Adrenal gland (tissue), 12 donors: ENCODE data around the gene TRABD2A. TPM values are rescaled to one million over a fixed set of nuclear protein-coding genes. Genes with fewer than 3 reads are reported as not detected.

Source experiments
- DNase-seq, 7 donors: peaks; one replicate each; pipeline ENCODE4 v3.0.0-alpha.2; 2019 to 2020
- H3K27ac ChIP-seq, 5 donors: fragments of 200-600 bp; sonication (generic) in 4 of 5; 1 replicate in 3 of 5; 2 replicates in 2 of 5; pipeline versions ENCODE4 v1.5.1 to v1.8.0; 2016 to 2020; ENCODE audit warnings: mild to moderate bottlenecking in 1 of 5
- H3K27me3 ChIP-seq: fragments of 200-600 bp; 2 replicates; pipeline ENCODE4 v1.8.0; 2021
- H3K36me3 ChIP-seq, 2 donors: fragments of 200-600 bp; replicated peaks in 1 of 2; 1 replicate in 1 of 2; 2 replicates in 1 of 2; pipeline versions ENCODE4 v1.5.1 to v1.8.0; 2018 to 2022
- H3K4me1 ChIP-seq, 2 donors: fragments of 200-600 bp; replicated peaks in 1 of 2; 1 replicate in 1 of 2; 2 replicates in 1 of 2; pipeline versions ENCODE4 v1.5.1 to v1.8.0; 2018 to 2021
- H3K4me3 ChIP-seq, 4 donors: fragments of 200-600 bp; sonication (generic) in 3 of 4; one replicate each; pipeline ENCODE4 v1.5.1; 2016 to 2018
- H3K9me3 ChIP-seq, 3 donors: fragments of 200-600 bp; sonication (generic) in 1 of 3; replicated peaks in 1 of 3; 1 replicate in 2 of 3; 2 replicates in 1 of 3; pipeline versions ENCODE4 v1.5.1 to v1.8.0; 2016 to 2021
- POLR2A ChIP-seq, 2 donors: fragments of 450-650 bp; IDR thresholded peaks; one replicate each; pipeline ENCODE4 v1.6.1; 2017; ENCODE audit warnings: antibody characterized with exemption in 2 of 2, mild to moderate bottlenecking in 2 of 2, moderate library complexity in 1 of 2
- WGBS, 4 donors: extraction: QIAGEN DNeasy Blood & Tissue Kit in 2 of 4; methylation state at CpG; one replicate each; pipeline versions ENCODE4 v1.1.5 to v1.1.7; 2013 to 2017; 5-methylcytosine and 5-hydroxymethylcytosine counted together
- intact Hi-C, 2 donors: fragments of 100-400 bp; cut with DNase I; formaldehyde crosslinking; loops; one replicate each; pipeline versions ENCODE4 v1.14.1 to v1.15.0; 2022 to 2023
- polyA plus RNA-seq, 3 donors: library from polyadenylated mRNA; stranded (reverse); fragments of 200-250 nt in 2 of 3; fragments of 350-450 nt in 1 of 3; fragmentation: Illumina TruSeq in 1 of 3; extraction: RNeasy Lipid Tissue Mini Kit (QIAGEN cat#74804) in 1 of 3; gene quantifications; one replicate each; pipeline ENCODE4 v1.2.3, GENCODE V29; 2013 to 2014
- total RNA-seq, 9 donors: library from RNA; depleted of rRNA in 4 of 9; stranded (reverse); fragments of >200 nt in 4 of 9; fragments of 120-200 nt in 1 of 9; fragmentation: NEBNext Ultra II Directional in 1 of 9; extraction: Animal tissue kit (Norgen Biotek cat#: 25700) in 1 of 9; gene quantifications; one replicate each; pipeline versions ENCODE4 v1.1.0 to v1.2.4, GENCODE V29; 2013 to 2023
- TF ChIP-seq, protein P1 (sequence below), 6 experiments: fragments of 450-650 bp in 4 of 6; fragments of 200-600 bp in 2 of 6; sonication (generic) in 1 of 6; IDR thresholded peaks; 1 replicate in 5 of 6; 2 replicates in 1 of 6; pipeline versions ENCODE4 v1.5.1 to v1.8.0; 2016 to 2021; ENCODE audit warnings: antibody characterized with exemption in 6 of 6, mild to moderate bottlenecking in 2 of 6, moderate library complexity in 1 of 6
- donor health status: healthy with polysubstance abuse.
- donor health status: Bipolar disorder and iron deficiency.
- donor health status: DM: yes; HTN: yes; CAD: no.
- donor health status: DM: no; HTN: no; CAD: no.
- donor health status: DM: no; HTN: no; CAD: no.
- donor health status: DM: yes; HTN: yes; CAD: no.

Gene TRABD2A
- total and polyA plus RNA-seq, 12 donors, result 0.28 to 2.4 (median 0.69) TPM; not detected in 1

DNA sequence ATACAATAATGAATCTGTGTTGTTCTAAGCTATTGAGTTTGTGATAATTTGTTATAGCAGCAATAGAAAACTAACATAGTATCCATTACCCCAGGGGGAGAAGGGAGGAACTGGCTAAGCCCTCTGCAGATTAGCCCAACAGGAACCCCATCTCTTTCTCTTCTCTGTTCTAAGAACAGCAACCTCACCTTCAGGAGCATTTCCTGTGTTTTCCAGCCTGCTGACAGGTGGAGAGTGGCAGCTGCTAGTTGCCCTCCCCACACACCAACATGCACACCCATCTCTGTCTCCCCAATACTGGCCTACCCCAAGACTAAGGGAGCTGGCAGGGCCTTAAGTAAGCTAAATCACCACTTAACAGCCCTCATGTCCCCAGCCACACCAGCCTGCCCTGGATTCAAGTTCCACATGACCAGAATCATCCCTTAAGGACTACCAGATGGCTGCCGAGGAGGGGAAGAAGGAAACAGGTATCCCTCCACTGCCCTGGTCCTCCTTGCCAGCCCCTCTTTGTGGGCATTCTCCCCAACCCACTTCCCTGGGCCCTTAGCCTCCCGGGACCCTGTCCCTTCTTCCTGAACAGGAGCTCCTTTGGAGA, 52.8 kb downstream of the TRABD2A start:
- Histone ChIP-seq H3K27me3 (no peaks in the 10 kb centered on the region), H3K27ac (no peak overlapping the region), H3K4me3 (no peak overlapping the region), H3K36me3 (no peaks in the 10 kb centered on the region), H3K4me1 (no peaks in the 10 kb centered on the region), H3K9me3 (no peaks in the 10 kb centered on the region)
- no peak for DNase-seq
- WGBS, 4 donors, result 63 to 83% (median 75%) methylated on average over 2 of the region's 2 CpGs
- intact Hi-C loops, result no loop called here
- TF ChIP-seq, protein P1, sequence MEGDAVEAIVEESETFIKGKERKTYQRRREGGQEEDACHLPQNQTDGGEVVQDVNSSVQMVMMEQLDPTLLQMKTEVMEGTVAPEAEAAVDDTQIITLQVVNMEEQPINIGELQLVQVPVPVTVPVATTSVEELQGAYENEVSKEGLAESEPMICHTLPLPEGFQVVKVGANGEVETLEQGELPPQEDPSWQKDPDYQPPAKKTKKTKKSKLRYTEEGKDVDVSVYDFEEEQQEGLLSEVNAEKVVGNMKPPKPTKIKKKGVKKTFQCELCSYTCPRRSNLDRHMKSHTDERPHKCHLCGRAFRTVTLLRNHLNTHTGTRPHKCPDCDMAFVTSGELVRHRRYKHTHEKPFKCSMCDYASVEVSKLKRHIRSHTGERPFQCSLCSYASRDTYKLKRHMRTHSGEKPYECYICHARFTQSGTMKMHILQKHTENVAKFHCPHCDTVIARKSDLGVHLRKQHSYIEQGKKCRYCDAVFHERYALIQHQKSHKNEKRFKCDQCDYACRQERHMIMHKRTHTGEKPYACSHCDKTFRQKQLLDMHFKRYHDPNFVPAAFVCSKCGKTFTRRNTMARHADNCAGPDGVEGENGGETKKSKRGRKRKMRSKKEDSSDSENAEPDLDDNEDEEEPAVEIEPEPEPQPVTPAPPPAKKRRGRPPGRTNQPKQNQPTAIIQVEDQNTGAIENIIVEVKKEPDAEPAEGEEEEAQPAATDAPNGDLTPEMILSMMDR (IDR thresholded peaks at IDR 0.05), result no peak
- no peak for TF ChIP-seq POLR2A (IDR thresholded peaks at IDR 0.05)

- TF ChIP-seq, protein P1 (IDR thresholded peaks at IDR 0.05), result no peak
- no peak for TF ChIP-seq POLR2A (IDR thresholded peaks at IDR 0.05)
- H3K27me3 ChIP-seq, result no peaks in the 10 kb centered on the region
- no peaks in the 10 kb centered on the region for H3K36me3 ChIP-seq
- H3K4me3 ChIP-seq, result no peak overlapping the region
- 88 to 94% (median 92%) methylated on average over 20 to 21 of the region's 21 CpGs for WGBS, 4 donors
- intact Hi-C loops, result no loop called here
- no peaks in the 10 kb centered on the region for H3K4me1 ChIP-seq
- DNase-seq, result no peak
- H3K9me3 ChIP-seq, result no peaks in the 10 kb centered on the region
- H3K27ac ChIP-seq, result no peak overlapping the region
Observed at GRCh38 chr2:84823788-84824187, 57.1 kb downstream of the TRABD2A start.

- Histone ChIP-seq H3K27ac (no peak overlapping the region), H3K4me1 (no peaks in the 10 kb centered on the region), H3K27me3 (no peaks in the 10 kb centered on the region), H3K4me3 (no peak overlapping the region), H3K36me3 (no peaks in the 10 kb centered on the region), H3K9me3 (no peaks in the 10 kb centered on the region)
- intact Hi-C loops, result no loop called here
- TF ChIP-seq POLR2A (IDR thresholded peaks at IDR 0.05), result no peak
- TF ChIP-seq, protein P1 (IDR thresholded peaks at IDR 0.05), result no peak
- DNase-seq, result no peak
- WGBS, 4 donors, result 75 to 83% (median 81%) methylated on average over 5 of the region's 5 CpGs
Observed at GRCh38 chr2:84823229-84823628, 57.7 kb downstream of the TRABD2A start.

GRCh38 chr2:84821806-84822205, 59.1 kb downstream of the TRABD2A start:
- intact Hi-C loops, result no loop called here
- Histone ChIP-seq H3K4me1 (no peaks in the 10 kb centered on the region), H3K9me3 (no peaks in the 10 kb centered on the region), H3K27ac (no peak overlapping the region), H3K4me3 (no peak overlapping the region), H3K36me3 (no peaks in the 10 kb centered on the region), H3K27me3 (no peaks in the 10 kb centered on the region)
- no peak for TF ChIP-seq POLR2A (IDR thresholded peaks at IDR 0.05)
- TF ChIP-seq, protein P1 (IDR thresholded peaks at IDR 0.05), result no peak
- WGBS, 4 donors, result 85 to 91% (median 87%) methylated on average over 7 of the region's 7 CpGs
- no peak for DNase-seq
